Myocyte (in vitro differentiated cells): ENCODE results near the gene CACNA1F. TPM values are rescaled to one million over a fixed set of nuclear protein-coding genes. Genes with fewer than 3 reads are reported as not detected.

Experiments used
- DNase-seq: peaks from one replicate; pipeline ENCODE4 v3.0.0-alpha.2; 2012; ENCODE audit warnings: low read depth
- total RNA-seq: library from RNA; depleted of rRNA; stranded (reverse); fragments of >200 nt; gene quantifications from 2 replicates; pipeline ENCODE4 v1.2.3, GENCODE V29; 2014

Gene CACNA1F
- total RNA-seq, 1 donor from 2014 or later, result not detected

DNA sequence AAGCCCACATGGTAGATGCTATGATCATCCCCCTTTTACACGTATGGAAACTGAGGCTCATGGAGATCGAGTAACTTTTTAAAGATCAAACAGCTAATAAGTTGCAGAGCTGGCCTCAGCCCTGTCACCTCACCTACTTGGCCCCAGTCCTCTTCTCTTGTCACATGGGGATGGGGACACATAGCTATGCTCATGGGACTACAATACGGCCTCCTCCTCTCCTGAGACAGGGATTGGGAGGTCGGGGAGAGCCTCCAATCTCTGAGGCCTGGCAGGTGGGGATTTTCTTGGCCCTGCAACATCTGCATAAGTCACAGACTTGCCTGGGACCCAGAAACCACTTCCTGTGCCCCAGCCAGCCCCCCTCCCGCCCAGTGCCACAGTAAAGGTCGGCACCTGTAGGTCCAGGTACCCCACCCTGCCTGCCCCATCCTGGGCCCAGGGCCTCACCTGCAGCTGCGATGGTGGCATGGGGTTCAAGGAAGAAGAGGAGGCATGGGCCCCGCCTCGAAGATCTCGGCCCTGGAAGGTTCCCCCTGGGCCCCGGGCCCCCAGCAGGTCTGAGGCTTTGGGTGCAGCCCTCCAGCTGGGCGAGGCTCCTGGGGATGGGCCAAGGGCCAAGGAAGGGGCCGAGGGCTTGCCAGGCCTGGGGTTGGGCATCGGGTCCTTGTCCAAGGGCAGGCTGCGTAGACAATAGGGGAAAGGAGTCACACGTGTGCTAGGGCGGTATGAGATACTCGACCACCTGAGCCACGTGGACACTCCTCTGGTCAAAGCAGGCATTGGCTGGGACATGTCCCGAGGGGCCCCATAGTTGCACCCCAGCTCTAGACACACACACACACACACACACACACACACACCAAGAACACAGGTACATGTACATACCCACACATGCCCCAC lies 25.0 kb upstream of the CACNA1F start:
- DNase-seq, result no peak

DNA sequence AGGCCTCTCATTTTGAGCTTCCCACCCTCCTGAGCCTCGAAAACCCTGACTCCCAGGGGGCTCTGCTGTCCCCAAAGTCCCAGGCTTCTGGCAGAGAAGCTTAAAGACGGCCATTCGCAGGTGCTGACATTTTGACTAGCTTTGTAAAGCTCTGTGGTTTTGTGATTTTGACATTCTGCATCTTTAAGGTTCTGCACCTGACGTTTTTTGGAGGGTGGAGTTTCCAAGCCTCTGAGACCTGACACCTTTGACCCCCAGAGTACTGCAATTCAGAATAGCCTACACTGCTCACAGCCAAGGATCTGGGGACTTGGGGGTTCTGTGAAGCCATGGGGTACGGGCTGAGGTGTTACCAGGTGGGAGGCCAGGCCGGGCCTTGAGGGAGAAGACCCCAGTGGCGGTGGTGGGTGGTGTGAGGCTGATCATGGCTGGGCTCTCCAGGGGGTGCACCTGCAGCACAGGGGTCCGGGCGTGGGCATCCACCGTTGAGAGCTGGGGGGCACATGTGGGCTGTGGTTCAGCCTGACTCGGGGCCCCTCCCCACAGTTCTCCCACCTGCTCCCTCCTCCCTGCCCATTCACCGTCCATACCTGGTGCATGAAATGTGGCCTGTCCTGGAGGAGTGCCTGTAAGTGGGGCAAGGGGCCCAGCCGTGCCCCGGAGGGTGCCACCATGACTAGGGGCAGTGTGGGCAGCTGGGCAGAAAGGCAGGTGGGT lies 24.1 kb upstream of the CACNA1F start:
- no peak for DNase-seq

DNA sequence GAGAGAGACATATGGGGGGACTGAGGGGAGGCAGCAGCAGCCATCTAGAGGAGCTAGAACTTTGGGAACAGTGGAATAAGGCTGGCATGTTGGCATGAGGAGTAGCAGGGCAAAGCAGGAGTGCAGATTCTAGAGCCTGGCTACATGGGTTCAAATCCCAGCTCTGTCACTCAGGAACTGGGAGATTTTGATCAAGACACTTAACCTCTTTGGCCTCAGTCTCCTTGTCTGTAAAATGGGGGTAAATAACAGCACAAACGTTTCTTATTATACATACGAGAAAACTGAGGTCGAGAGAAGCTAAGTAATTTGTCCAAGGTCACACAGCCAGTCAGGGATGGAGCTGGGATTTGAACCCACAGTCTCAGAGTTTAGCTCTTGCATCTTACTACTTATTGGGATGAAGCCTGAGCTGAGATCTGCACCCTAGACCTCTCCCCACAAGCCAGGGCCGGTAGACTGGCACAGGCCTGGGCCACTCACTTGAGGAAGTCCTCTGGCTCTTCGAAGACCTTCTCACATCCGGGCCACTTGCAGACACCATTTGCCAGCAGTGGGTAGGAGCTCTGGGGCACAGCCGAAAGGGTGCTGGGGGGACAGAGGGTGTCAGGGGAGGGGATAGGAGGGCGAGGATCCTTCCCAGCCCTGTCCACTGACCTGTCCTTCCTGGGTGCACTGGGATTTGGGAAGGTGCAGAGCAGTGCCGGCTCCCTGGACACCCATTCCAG lies 23.3 kb upstream of the CACNA1F start:
- DNase-seq, result no peak

DNA sequence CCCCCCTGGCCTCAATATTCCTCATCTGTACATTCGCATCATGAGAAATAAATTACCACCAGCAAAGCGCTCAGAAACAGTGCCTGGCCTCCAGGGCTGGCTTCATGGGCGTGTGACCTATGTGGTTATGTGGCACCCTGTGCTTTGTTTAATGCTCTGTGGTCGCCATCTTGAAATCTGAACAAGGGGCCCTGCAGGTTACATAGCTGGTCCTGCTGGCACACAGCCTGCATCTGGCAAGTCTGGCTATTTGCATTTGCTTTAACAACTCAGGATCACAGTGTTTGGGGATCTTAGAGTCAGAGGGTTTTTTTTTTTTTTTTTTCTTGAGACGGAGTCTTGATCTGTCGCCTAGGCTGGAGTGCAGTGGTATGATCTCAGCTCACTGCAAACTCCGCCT lies 21.5 kb upstream of the CACNA1F start:
- no peak for DNase-seq

DNA sequence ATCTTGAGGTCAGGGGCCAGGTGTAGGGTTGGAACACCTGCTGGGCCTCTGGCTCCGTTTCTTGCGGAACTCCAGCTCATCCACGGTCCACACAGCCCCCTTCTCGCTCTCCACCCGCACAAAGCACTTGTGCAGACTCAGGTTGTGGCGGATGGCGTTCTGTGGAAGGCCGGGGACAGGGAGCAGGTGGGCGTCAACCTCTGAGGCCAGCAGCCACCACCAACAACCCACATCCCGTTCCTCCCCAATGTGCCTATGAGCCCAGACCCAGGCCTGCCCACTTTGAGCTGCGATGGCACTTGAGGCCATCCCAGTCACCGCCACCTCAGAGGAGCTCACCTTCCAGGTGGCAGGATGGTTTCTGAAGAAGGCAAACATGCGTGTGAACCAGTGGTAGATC lies 18.2 kb upstream of the CACNA1F start:
- no peak for DNase-seq

DNA sequence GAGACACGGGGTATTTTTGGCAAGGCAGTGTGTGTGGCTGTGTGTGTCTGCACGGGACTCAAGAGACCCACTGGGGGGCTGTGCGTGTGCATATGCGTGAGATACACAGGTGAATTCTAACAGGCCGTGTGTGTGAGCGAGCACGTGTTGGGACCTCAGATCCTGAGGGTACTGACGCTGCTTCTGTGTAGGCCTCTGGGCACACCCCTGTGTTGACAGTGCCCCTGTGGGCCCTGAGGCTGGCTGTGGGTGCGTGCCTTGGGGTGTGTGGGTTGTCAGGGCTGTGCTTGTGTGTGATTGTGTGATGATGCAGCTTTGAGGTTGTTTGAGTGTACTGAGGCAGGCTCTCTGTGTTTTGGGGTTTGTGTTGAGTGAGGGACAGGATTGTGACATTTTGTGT lies 17.4 kb upstream of the CACNA1F start:
- no peak for DNase-seq

DNA sequence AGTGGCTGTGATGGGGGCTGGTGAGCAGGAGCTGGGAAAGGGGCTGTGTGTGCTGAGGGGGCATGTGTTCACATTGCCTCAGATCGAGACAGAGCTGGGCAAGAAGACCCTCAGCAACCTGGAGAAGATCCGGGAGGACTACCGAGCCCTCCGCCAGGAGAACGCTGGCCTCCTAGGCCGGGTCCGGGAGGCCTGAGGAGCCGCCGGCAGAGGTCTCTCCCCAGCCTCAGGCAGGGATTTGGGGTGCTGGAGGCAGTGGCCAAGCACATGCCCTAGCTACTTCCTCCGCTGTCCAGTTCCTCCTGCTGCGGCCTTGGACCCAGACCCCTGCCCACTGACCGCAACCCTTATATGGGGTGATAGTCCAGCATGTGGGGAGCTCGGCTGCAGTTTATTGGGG lies 16.9 kb upstream of the CACNA1F start:
- DNase-seq, result no peak

DNA sequence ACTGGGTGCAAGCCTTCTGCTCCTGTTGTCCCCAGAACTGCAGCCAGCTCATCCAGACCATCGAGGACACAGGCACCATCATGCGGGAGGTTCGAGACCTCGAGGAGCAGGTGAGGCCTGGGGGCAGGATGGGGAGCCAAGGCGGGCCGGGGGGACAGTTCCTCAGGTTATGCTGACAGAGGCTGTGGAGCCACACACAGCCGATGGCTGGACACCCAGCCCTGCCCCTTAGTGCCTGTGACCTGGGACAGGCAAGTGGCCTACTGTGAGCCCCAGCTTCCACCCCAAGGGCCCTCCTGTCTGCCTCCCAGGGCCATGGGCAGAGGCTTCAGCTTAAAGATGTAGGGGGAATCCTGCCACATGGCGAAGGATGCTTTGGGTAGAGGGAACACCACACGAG lies 16.5 kb upstream of the CACNA1F start:
- no peak for DNase-seq

DNA sequence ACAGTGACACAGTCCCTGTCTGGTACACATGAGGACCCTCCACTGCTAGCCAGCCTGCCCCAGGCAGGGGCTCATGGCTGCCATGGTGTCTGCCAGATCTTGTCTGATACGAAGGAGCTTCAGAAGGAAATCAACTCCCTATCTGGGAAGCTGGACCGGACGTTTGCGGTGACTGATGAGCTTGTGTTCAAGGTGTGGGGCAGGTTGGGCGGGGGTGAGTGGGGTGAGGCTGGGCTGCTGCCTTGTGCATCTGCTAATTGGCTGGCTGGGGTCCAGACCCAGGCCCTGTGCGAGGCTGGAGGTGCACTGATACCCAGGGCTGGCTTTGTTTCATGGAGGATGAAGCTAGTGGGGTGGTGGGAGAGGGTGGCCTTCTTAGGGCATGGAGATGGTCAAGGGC lies 15.9 kb upstream of the CACNA1F start:
- no peak for DNase-seq

DNA sequence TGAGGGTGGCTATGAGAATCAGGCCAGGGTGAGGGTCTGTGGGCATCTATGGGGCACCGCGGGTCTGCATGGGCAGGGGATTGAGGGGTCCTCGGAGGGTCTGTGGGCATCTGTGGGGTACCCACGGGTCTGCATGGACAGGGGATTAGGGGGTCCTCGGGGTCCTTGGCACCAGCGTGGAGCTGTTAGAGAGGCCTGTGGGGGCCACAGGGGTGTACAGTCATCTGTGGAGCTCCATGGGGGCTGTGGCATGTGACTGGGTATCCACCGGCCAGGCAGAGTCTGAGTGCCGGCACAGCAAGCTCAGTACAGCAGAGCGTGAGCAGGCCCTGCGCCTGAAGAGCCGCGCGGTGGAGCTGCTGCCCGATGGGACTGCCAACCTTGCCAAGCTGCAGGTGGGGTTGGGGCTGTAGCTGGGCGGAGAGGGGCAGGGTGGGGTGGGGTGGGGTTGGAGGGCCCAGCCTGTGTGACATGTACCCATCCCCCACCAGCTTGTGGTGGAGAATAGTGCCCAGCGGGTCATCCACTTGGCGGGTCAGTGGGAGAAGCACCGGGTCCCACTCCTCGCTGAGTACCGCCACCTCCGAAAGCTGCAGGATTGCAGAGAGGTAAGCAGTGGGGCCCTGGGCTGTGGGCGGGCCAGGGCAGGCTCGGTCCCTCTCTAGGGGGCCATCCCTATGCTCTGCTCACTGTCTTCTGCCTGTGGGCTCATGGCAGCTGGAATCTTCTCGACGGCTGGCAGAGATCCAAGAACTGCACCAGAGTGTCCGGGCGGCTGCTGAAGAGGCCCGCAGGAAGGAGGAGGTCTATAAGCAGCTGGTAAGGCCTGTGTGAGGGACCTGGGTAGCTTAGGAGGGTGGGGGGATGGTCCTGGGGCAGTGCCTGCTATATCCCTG lies 15.0 kb upstream of the CACNA1F start:
- DNase-seq, result no peak

DNA sequence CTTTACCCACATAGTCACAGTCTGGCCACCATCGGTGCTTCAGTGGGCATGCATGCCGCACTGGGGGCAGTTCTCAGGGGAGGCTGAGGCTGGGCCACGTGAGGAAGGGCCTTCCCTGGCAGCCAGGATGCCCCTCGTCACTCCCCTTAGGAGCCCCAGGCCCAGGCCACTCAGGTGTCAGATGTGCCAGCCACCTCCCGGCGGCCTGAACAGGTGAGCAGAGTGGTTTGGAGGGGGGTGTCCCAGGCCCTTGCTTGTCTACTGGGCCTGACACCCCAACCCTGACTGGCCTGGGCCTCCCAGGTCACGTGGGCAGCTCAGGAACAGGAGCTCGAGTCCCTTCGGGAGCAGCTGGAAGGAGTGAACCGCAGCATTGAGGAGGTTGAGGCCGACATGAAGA lies 14.2 kb upstream of the CACNA1F start:
- DNase-seq, result no peak

DNA sequence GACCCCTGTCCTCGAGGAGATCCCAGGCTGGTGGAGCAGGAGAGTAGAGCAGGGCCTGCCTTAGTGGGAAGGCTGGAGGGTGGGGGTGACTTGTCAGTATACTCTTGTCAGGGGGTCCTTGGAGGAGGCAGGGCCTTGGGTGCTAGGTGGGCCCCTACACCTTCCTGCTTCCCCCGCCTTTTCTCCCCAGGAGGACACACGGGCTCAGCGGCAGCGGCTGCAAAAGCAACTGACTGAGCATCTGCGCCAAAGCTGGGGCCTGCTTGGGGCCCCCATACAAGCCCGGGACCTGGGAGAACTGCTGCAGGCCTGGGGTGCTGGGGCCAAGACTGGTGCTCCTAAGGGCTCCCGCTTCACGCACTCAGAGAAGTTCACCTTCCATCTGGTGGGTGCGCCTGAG lies 13.4 kb upstream of the CACNA1F start:
- no peak for DNase-seq

DNA sequence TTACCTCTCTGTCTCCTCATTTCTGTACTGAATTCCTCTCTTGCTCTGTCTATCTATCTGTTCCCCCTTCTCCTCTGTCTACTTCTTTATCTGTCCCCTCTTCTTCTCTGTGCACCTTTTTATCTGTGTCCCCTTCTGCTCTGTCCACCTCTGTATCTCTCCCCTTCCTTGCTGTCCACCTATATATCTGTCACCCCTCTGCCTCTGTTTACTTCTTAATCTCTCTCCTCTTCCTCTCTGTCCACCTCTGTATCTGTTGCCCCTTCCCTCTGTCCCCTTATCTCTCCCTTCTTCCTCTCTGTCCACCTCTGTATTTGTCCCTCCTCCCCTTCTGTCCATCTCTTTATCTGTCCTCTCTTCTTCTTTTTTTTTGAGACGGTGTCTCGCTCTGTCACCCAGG lies 11.1 kb upstream of the CACNA1F start:
- no peak for DNase-seq

DNA sequence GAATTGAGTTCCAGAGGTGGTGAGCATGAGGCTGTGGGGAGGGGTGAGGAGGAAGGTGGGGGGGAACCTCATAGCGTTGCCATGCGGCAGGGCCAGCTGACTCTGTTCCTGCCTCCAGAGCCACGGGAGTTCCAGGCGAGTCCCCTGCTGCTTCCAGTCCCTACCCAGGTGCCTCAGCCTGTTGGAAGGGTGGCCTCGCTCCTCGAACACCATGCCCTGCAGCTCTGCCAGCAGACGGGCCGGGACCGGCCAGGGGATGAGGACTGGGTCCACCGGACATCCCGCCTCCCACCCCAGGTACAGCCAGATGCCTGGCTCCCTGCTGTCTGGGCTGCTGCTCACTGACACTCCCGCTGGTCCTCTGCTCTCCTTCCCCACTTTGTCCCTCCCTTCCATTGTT lies 10.0 kb upstream of the CACNA1F start:
- DNase-seq, result no peak

DNA sequence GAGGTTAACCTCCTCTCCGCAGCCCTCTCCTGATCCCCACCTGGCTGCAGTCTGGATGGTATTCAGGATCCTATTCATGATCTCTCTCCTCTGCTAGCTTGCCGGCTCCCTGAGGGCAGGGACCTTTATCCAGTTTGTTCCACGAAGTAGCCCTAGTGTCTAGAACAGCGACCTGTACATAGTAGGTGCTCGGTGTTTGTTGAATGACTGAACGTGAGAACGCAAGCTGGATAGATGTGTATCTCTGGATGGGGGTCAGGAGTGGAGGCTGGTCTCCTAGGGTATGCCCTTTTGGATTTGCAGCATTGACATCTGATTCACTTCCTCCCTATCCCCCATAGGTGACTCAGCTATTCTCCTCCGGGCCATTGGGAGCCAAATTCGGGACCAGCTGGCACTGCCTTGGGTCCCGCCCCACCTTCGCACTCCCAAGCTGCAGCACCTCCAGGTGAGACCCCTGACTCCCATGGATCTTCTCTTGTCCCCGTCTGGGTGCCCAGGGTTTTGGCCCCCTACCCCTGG lies 9.5 kb upstream of the CACNA1F start:
- DNase-seq, result no peak

DNA sequence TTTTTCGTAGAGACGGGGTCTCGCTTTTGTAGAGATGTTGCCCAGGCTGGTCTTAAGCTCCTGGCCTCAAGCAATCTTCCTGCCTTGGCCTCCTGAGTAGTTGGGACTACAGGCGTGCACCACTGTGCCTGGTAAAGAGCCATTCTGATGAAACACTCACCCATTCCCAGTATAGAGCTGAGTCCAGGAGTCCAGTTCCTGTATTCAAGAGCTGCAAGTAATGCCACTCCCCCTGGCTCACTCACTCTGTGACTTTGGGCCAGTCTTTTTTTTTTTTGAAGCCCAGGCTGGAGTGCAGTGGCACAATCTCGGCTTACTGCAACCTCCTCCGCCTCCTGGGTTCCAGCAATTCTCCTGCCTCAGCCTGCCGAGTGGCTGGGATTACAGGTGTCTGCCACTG lies 5.6 kb upstream of the CACNA1F start:
- no peak for DNase-seq

DNA sequence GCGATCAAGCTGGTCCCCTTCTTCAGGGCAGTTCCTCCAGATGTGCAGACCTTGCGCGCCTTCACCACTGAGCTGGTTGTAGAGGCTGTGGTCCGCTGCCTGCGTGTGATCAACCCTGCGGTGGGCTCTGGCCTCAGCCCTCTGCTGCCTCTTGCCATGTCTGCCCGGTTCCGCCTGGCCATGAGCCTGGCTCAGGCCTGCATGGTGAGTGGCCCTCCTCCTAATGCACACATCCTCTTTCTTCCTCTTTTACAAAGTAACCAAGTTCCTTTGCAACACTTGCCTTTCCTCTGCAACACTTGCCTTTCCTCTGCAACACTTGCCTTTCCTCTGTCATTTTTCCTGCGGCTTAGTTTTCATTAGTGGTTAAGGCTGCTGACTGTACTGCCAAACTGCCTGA lies 3.9 kb upstream of the CACNA1F start:
- DNase-seq, result no peak

DNA sequence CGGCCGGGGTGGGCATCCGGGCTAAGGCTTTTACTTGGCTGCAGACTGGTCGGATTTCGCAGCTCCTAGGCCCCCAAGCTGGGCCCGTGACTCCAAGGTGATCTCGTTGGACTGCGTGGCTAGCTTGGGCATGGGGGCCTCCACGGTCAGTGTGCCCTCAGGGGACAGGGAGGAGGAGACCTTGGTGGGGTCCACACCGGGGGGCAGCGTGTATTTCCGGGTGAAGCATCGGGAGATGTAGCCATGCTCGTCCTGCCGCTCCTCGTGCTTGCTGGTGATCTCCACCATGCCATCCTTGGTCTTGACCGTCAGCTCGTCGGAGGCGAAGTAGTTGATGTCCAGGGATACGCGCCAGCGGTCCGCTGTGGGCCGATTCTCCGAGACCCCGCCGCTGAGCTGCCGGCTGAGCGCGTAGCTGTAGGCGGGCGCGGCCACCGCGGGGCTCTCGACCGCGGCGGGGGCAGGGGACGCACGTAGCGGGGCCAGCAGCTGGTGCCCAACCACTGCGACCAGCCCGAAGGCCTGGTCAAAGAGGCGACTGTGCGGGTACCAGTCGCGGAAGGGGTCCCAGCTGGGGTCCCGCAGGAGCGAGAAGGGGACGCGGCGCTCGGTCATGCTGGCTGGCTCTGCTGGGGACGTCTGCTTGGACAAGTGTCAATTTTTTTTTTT lies 881 bp upstream of the CACNA1F start:
- DNase-seq, result no peak

DNA sequence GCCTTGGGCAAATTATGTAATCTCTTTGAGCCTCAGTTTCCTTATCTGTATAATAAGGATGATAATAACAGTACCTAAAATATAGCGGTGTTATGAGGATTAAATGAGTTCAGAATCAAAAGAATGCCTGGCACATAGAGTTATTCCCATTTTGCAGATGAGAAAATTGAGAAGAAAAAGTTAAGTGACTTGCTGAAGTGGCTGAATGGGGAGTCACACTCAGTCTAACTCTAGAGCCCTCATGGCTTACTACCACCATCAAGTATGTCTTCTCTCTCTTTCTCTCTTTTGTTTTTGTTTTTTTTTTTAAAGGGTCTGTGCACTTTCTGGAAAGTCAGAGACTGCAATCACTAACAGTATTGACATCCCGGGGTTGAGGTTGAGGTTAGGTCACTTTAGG lies 615 bp downstream of the CACNA1F start:
- DNase-seq, result no peak

DNA sequence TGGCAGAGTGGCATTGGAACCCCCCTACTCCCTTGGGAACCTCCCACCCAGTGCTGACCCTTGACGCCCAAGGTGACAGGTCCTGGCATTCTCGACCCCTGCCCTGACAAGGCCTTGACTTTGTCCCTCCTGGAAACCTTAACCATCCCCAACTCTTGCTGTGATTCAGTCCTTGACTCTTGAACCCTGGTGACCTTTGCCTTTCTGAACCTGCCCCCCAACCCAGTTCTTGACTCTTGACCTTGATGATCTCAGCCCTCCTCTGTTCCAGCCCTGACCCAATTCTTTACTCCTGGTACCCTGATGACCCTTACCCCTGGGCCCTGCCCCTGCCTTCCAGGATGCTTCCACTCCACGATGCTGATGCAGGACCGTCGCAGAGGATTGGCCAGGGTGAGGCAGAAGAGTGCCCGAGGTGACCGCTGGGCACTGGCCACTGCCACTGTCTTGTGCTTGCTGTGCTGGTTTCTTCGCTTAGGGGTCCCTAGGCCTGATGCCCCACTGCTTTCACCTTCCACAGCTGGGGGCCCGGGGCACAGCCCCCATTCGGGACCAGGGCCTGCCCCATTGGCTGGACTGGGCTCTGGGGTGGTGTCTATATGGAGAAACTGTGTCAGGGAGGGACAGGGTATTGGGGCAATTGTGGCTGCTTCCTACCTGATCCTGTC lies 1.7 kb downstream of the CACNA1F start:
- DNase-seq, result no peak
